HG03025 (cell line): Measurements from ENCODE around the gene AFF1.
"Not testable (repeated sequence)": the region's sequence is repeated elsewhere in the genome, so short reads cannot be mapped to it uniquely, and the experiment has no call there.

Experiments
- ATAC-seq: cut with Tn5 transposase; IDR thresholded peaks from one replicate; pipeline ENCODE4 v1.9.1; 2021; ENCODE audit warnings: mild to moderate bottlenecking, moderate library complexity; ENCODE audit not compliant: unreplicated experiment, low FRiP score

Gene AFF1

DNA sequence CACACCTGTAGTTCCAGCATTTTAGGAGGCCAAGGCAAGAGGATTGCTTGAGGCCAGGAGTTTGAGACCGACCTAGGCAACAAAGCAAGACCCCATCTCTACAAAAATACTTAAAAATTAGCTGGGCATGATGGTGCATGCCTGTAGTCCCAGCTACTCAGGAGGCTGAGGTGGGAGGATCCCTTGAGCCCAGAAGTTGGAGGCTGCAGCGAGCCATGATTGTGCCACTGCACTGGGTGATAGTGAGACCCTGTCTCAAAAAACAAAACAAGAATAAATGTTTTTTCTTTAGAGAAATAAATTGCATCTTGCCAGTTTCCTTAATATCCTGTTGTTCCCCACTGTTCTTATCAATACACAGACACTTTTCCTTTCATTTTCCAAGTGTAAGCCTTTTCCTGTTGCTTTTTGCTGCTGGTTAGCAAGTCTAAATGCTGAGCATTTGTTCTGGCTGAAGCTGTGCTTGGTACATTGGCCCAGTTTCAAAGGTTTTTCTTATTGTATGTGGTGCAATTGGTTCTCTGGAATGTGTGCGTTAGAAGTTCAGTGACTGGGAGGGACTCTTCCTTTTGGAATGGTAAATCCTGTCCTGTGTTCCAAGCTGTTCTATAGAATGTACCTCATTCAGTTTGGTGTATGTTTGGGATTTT, 98.2 kb downstream of the AFF1 start:
- ATAC-seq, result no peak

DNA sequence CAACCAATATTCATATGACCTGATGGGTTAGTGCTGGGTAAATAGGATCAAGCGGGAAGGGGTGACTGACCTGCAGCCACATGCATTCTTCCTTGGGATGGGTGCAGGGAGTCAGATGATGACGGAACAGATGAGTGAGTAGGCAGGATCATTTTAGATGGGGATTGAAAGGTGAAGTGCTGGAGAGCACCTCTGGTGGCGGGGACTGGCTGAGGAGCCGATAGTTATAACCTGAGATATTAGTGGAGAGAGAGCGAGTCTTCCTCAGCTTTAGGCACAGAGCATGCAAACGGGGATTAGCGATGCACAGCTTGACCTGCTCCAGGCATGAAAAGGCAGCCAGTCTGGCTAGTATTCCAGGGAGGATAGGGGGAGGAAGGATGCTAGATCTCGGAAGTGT, 99.1 kb downstream of the AFF1 start:
- no peak for ATAC-seq

DNA sequence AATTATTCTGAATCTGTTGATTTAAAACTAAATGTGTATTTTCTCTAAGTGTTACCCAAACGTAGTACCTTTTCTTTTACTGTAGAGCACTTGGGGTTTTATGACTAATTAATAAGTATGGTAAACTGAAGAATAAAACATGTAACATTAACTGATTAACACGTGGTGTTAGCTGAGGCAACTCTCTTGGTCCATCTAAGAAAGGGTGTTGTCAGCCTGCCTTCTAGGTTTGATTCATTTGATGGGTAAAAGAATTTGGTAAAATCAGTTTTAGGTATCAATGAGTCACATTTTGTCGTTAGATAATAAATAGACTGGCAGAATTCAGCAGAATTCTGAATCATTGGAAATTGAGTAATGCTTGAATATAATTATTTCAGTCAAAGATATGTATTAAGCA, 99.7 kb downstream of the AFF1 start:
- ATAC-seq, result no peak

GRCh38 chr4:87035881-87036509, 101.2 kb downstream of the AFF1 start:
- no peak for ATAC-seq

DNA sequence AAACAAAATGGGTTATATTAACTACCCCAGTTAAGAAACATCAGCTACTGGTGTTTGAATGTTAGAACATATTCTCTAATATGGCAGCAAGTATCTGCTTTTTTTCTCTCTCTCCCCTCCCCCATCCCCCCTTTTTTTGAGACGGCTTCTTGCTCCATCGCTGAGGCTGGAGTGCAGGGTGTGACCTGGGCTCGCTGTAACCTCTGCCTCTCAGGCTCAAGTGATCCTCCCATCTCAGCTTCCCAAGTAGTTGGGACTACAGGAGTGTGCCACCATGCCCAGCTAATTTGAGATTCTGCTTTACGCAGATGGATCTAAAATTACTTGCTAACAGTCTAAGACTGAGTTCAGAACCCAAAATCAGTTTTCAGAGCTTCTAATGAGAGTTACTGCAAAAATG, 101.9 kb downstream of the AFF1 start:
- ATAC-seq, result no peak

DNA sequence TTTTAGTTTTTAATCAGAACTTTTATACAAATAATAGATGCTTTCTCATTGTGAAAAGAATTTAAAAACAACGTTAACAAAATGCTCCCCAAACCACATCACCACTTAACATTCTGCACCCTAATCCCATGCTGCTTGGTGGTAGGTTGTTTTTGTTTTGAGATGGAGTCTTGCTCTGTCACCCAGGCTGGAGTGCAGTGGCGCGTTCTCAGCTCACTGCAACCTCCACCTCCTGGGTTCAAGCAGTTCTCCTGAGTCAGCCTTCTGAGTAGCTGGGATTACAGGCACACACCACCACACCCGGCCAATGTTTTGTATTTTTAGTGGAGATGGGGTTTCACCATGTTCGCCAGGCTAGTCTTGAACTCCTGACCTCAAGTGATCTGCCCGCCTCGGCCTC, 102.4 kb downstream of the AFF1 start:
- not testable (repeated sequence) for ATAC-seq

DNA sequence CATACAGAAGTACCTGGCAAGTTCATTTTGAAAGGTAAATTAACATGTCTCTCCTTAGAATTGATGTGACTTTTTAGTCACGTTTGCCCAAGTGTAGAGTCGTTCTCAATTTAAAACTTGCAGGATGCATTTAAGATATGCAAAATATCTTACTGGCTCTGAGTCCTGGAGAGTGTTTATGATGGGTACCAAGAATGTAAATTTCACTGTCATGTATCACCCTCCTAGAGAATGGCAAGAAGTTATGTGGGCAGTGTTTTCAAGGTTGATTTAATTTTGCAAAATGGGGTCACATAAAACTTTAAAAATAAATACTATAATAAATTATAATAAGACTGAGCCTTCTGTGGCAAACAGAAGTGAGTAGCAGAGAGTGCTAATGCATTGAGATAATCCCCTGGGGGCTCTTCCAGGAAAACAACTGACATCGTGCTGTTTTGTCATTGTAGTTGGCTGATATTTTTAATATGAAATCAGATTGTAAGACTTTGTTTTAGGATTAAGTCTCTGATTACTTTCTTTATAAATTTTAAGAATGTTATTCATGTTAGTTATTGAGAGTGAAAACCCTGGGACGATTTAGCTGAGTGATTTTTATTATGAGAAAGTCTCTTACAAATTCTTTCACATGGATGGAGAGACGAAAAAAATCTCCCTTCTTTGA, 103.0 kb downstream of the AFF1 start:
- no peak for ATAC-seq

DNA sequence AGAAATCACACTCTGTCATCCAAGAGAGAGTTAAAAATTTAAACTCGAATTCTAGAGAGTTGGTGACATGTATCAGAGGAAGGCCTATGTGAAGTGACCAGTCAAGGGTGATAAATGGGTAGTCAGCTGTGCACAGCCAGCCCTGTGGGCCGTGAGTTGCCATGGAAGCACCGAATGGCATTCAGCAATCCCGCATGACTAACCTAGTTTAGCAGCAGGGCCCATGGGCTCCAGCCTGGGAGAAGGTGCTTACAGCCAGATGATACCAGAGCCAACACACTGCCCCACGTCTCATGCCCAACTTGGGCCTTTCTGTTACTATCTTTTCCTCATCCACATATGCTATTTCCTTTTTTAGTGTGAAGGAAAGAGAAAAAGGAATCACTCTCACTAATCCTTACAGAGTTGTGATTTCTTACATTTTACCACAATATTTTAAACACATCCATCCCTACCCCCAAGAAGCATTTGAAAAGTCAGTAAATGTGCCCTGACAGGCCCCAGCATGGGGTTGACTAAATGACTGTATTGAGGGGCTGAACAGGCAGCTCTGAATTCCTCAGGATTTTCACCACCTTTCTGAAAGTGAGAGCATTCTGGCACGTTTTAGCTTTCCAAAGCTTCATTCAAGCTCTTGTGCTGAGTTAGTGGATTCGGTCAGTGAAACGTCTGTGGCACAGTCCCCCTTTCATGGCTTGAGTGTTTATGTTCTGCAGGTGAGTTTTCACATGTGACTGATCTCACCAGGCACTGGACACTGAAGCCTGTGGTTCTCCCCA, 104.2 kb downstream of the AFF1 start:
- no peak for ATAC-seq

DNA sequence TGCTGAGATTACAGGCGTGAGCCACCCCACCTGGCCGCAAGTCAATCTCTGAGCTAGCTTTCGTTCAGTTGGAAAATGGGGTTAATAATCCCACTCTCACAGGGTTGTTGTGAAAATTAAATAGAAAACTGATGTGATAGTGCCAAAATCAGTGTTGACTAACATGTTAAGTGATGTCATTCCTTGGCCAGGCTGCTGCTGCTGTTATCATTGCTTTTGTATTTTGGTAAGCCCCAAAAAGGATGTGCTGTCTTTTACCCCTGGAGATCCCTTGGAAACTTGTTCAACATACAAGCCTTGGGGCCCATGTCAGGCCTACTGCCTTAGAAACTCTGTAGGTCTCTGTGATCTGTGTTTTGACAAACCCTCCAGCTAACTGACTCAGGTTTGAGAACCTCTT, 106.3 kb downstream of the AFF1 start:
- ATAC-seq, result no peak

DNA sequence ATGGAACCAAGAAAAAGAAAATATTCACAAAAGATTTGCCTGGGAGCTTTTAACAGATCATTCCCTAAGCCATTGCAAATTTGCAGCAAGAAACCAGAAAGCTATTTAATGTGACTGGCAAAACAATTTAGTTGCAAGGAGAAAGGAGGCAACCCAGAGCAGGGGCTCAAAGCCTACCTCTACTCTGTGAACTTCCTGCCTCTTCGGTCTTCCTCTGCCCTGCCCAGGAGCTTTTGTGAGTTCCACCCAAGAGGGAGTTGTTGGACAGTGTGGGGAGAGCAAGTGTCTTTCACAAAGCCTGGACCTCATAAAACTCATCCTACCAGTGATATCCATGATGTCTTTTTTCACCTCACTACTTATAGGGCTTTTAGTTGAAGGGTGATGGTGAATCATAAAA, 107.4 kb downstream of the AFF1 start:
- ATAC-seq, result no peak

GRCh38 chr4:87042986-87043820, 108.4 kb downstream of the AFF1 start:
- no peak for ATAC-seq

DNA sequence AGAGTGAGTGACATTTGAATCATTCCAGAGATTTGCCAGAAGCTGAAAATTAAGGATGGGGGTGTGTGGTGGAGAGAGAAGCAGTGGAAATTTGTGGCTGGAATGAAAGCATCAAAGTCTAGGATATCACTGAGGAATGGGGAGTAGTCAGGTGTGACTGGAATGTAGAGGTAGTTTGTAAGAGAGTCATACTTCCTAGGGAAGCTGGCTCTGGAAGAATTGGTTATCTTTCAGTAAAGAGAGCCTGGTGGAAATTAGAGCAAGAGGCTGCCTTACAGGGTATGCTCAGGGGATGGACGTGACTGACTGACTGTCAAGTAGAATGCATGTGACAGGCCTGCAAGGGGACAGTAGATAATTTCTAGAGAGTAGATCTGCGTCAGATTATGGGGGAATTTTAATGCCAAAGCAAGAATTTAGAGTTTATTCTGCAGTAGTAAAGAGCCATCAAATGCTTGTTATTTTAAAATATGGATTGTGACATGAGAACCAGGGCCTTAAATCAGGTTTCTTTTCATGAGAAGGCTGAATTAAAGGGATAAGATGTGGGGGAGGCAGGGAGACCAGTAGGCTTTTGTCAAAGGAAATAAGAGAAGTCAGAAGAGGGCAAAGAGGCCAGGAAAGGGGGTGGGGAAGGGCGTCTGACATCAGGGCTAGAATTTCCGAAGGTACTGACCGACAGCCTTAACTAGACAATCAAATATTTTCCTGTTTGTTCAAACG, 109.9 kb downstream of the AFF1 start:
- ATAC-seq, result no peak

DNA sequence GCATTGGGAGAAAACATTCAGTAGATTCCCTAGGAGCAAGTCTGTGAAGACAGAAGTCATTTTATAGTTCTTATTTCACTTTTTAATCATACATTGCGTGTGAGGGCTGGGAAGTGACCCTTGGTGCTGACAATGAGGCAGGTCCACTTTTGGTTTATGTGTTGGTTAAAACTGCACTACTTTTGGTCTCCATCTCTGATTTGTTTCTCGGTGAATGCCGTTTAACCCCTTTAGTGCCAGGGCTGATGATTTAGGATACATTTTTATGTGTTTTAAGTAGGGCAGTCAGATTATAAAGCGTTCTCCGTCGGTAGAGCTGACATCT, 110.4 kb downstream of the AFF1 start:
- no peak for ATAC-seq

- ATAC-seq, result no peak
Measured at GRCh38 chr4:87045659-87046058, 110.8 kb downstream of the AFF1 start.

DNA sequence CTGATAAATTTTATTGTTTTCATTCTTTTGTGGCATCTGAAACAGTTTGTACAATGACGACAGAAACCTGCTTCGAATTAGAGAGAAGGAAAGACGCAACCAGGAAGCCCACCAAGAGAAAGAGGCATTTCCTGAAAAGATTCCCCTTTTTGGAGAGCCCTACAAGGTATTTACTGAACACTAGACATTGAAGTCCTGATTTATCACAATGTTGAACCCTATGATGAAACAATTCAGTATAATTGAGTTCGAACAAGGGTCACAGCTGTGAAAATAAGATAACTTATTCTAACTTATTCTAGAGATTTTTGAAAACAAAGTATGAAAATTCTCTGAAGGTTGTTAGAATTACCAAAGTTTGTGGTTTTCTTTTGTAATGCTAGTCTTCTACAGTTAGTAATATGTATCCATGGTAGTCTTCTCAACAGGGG, 111.3 kb downstream of the AFF1 start:
- no peak for ATAC-seq

DNA sequence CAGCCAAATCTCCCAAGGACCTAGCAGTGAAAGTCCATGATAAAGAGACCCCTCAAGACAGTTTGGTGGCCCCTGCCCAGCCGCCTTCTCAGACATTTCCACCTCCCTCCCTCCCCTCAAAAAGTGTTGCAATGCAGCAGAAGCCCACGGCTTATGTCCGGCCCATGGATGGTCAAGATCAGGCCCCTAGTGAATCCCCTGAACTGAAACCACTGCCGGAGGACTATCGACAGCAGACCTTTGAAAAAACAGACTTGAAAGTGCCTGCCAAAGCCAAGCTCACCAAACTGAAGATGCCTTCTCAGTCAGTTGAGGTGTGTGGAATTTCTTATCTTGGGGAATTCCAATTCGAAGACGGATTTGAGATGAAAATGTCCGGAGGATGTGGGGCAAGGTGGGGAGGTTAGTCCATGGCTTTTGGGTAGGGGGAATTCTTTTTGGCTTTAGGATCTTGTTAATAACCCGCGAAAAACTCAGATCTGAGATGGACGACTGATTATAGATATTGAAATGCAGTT, 112.5 kb downstream of the AFF1 start:
- ATAC-seq, result no peak

DNA sequence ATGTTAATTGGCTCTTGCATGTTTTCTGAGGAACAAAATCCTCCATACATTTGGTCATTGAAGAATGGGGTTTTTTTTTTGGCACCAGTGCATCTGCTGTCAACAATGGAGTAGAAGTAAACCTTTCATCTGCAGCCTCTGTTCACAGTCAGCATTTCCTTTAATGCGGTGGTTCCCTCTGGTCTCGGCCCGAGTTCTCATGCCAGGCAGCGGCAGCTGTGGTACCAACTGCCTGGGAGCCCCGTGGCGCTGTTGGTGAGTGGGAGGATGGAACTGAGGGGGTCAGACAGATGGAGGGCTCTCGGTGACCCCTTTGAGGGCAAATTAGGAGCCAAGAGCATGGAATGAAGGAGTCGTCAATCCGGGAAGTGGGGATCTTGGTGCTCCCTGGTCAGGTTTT, 114.7 kb downstream of the AFF1 start:
- no peak for ATAC-seq

DNA sequence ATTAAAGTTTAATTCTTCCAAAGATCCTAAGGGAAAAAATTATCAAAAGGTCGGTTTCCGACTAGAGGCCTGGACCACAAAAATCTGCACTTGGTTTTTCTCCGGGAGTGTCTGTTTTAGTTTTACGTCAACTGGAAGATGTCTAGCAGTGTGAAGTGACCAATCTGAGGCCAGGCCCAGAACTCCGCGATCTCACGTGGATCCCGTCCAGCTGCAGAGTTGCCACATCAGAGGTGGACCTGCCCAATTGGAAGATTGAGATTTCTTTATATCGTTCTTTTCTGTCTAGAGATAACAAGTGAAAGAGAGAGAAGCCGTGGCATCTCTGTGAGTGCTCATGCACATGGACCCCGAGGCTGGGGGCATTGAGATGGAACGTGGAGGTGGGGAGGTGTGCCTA, 115.8 kb downstream of the AFF1 start:
- ATAC-seq, result no peak

- no peak for ATAC-seq
Measured at GRCh38 chr4:87051121-87051713, 116.4 kb downstream of the AFF1 start.
